ENCODE data around the gene GID8.

GRCh38 chr20:62987114-62987513 is 49.2 kb downstream of the GID8 start:
- TF ChIP-seq EP300 (IDR thresholded peaks at IDR 0.05) (no peak), POLR2AphosphoS5 (IDR thresholded peaks at IDR 0.05) (no peak), POLR2A (IDR thresholded peaks at IDR 0.05) (no peak)
